Kasumi-1 (cell line): ENCODE data around the gene GJB2.

Experiments used
- DNase-seq, 2 experiments: peaks; one replicate each; lab custom pipeline; 2025; lab: John Stamatoyannopoulos, UW

Gene GJB2

GRCh38 chr13:20141238-20142022 lies 51.3 kb downstream of the GJB2 start:
- DNase-seq = no peak

- DNase-seq = no peak
Observed at GRCh38 chr13:20140487-20140886, 52.3 kb downstream of the GJB2 start.

- DNase-seq = no peak
Observed at GRCh38 chr13:20137875-20138274, 54.9 kb downstream of the GJB2 start.
